CD14-positive monocyte (primary cell): ENCODE measurements around the gene SELENOM. TPM values are rescaled to one million over a fixed set of nuclear protein-coding genes. Genes with fewer than 3 reads are reported as not detected.

Source experiments
- DNase-seq, 3 donors: peaks; one replicate each; pipeline ENCODE4 v3.0.0-alpha.2; 2011 to 2022
- H2AFZ ChIP-seq: 2 replicates; pipeline ENCODE4 v1.6.0; 2012; ENCODE audit warnings: mild to moderate bottlenecking, low read depth, low read length, inconsistent platforms; ENCODE audit not compliant: insufficient read depth, poor library complexity, severe bottlenecking
- H3K27ac ChIP-seq, 2 donors: 1 replicate in 1 of 2; 2 replicates in 1 of 2; pipeline ENCODE4 v1.5.1; 2012 to 2013; ENCODE audit warnings: low read length in 2 of 2, control low read depth in 1 of 2, inconsistent platforms in 1 of 2, low read depth in 1 of 2, mild to moderate bottlenecking in 1 of 2
- H3K27me3 ChIP-seq, 2 donors: one replicate each; pipeline versions ENCODE4 v1.6.0 to v1.6.1; 2011 to 2013; ENCODE audit warnings: low read length in 2 of 2; ENCODE audit not compliant: control insufficient read depth in 2 of 2, insufficient read depth in 2 of 2
- H3K36me3 ChIP-seq, 2 donors: replicated peaks in 1 of 2; 1 replicate in 1 of 2; 2 replicates in 1 of 2; pipeline versions ENCODE4 v1.5.1 to v1.6.1; 2012 to 2013; ENCODE audit warnings: low read length in 2 of 2, control low read depth in 1 of 2, inconsistent platforms in 1 of 2, mild to moderate bottlenecking in 1 of 2; ENCODE audit not compliant: insufficient read depth in 2 of 2, control insufficient read depth in 1 of 2
- H3K4me1 ChIP-seq, 2 donors: 1 replicate in 1 of 2; 2 replicates in 1 of 2; pipeline versions ENCODE4 v1.5.1 to v1.6.1; 2012 to 2013; ENCODE audit warnings: low read length in 2 of 2, control low read depth in 1 of 2, inconsistent platforms in 1 of 2, mild to moderate bottlenecking in 1 of 2, moderate library complexity in 1 of 2; ENCODE audit not compliant: insufficient read depth in 2 of 2, control insufficient read depth in 1 of 2
- H3K4me2 ChIP-seq: replicated peaks from 2 replicates; pipeline ENCODE3; 2012; ENCODE audit warnings: low read length, moderate library complexity, mild to moderate bottlenecking; ENCODE audit not compliant: poor library complexity, severe bottlenecking; ENCODE audit errors: extremely low read depth
- H3K4me3 ChIP-seq, 3 experiments: fragments of 200-600 bp in 1 of 3; sonication (generic) in 1 of 3; replicated peaks in 1 of 3; 1 replicate in 2 of 3; 2 replicates in 1 of 3; pipeline ENCODE4 v1.5.1; 2011 to 2013; ENCODE audit warnings: low read length in 3 of 3, mild to moderate bottlenecking in 3 of 3, control low read depth in 2 of 3, low read depth in 2 of 3, inconsistent platforms in 1 of 3, moderate library complexity in 1 of 3
- H3K79me2 ChIP-seq: 2 replicates; pipeline ENCODE4 v1.6.0; 2012; ENCODE audit warnings: mild to moderate bottlenecking, control low read depth, inconsistent platforms, low read length, moderate library complexity; ENCODE audit not compliant: insufficient read depth
- H3K9ac ChIP-seq: 2 replicates; pipeline ENCODE4 v1.6.0; 2017; ENCODE audit warnings: low read length, mild to moderate bottlenecking; ENCODE audit not compliant: insufficient read depth, poor library complexity, severe bottlenecking
- H3K9me3 ChIP-seq, 2 donors: replicated peaks in 1 of 2; 1 replicate in 1 of 2; 2 replicates in 1 of 2; pipeline versions ENCODE4 v1.5.1 to v1.6.1; 2012 to 2013; ENCODE audit warnings: low read length in 2 of 2, control low read depth in 1 of 2; ENCODE audit not compliant: control insufficient read depth in 1 of 2, insufficient read depth in 1 of 2
- H4K20me1 ChIP-seq: 2 replicates; pipeline ENCODE4 v1.6.0; 2012; ENCODE audit warnings: mild to moderate bottlenecking, low read length, control low read depth, moderate library complexity; ENCODE audit not compliant: insufficient read depth
- H3K27ac Mint-ChIP-seq, 7 donors: one replicate each; pipeline ENCODE4 v1.8.0; 2020; ENCODE audit warnings: mild to moderate bottlenecking in 7 of 7, mixed read lengths in 7 of 7, moderate library complexity in 6 of 7, inconsistent platforms in 2 of 7
- H3K27me3 Mint-ChIP-seq, 3 donors: one replicate each; pipeline ENCODE4 v1.8.0; 2021 to 2022; ENCODE audit warnings: low read depth in 3 of 3, mild to moderate bottlenecking in 3 of 3, mixed read lengths in 3 of 3, moderate library complexity in 3 of 3, inconsistent platforms in 1 of 3
- H3K36me3 Mint-ChIP-seq, 2 donors: one replicate each; pipeline ENCODE4 v1.8.0; 2020; ENCODE audit warnings: mixed read lengths in 2 of 2, inconsistent platforms in 1 of 2, mild to moderate bottlenecking in 1 of 2
- H3K4me1 Mint-ChIP-seq: one replicate; pipeline ENCODE4 v1.8.0; 2020; ENCODE audit warnings: mild to moderate bottlenecking, mixed read lengths
- H3K4me3 Mint-ChIP-seq, 2 donors: one replicate each; pipeline ENCODE4 v1.8.0; 2020; ENCODE audit warnings: mild to moderate bottlenecking in 2 of 2, mixed read lengths in 2 of 2, moderate library complexity in 1 of 2
- H3K9me3 Mint-ChIP-seq, 7 donors: one replicate each; pipeline ENCODE4 v1.8.0; 2020 to 2022; ENCODE audit warnings: mixed read lengths in 7 of 7, mild to moderate bottlenecking in 6 of 7, moderate library complexity in 6 of 7, inconsistent platforms in 2 of 7
- CTCF ChIP-seq: fragments of 200-600 bp; IDR thresholded peaks from one replicate; pipeline ENCODE4 v1.8.0; 2022; ENCODE audit warnings: antibody characterized with exemption, mild to moderate bottlenecking
- WGBS: methylation state at CpG from one replicate; pipeline ENCODE4 v1.1.5; 2013; ENCODE audit warnings: missing lambda C conversion rate; ENCODE audit not compliant: insufficient coverage; 5-methylcytosine and 5-hydroxymethylcytosine counted together
- intact Hi-C, 2 donors: fragments of 100-400 bp; cut with micrococcal nuclease; formaldehyde crosslinking; loops; one replicate each; pipeline versions ENCODE4 v1.15.0 to v1.15.1; 2023
- polyA plus RNA-seq, 3 donors: library from polyadenylated mRNA; depleted of rRNA in 1 of 3; unstranded in 2 of 3; stranded (reverse) in 1 of 3; fragments of 300-500 nt in 2 of 3; fragments of >200 nt in 1 of 3; fragmentation: Illumina TruSeq in 2 of 3; gene quantifications; 1 replicate in 2 of 3; 2 replicates in 1 of 3; pipeline ENCODE4 v1.2.3, GENCODE V29; 2012 to 2021

Gene SELENOM
- polyA plus RNA-seq, 3 donors, result 3.2 to 7.6 (median 3.4) TPM

- peaks cover 23% of the 10 kb centered on the region for H3K4me1 Mint-ChIP-seq
- H3K9me3 Mint-ChIP-seq, result peaks cover 0 to 1% (median 0%) of the 10 kb centered on the region in 7 donors
- H3K4me2 ChIP-seq, result no peak overlapping the region
- intact Hi-C loops, result loop anchor here in 1 of 2 donors (5.0 kb wide), 2 partner anchors 140 to 185 kb away; no protein-coding TSS in a partner anchor
- H3K27ac Mint-ChIP-seq, result peak overlapping the region in 1 of 7 donors; percentile 22
- peaks cover 0 to 2% (median 0%) of the 10 kb centered on the region in 3 donors for H3K27me3 Mint-ChIP-seq
- WGBS, result 98% methylated on average over 21 of the region's 21 CpGs
- no peak overlapping the region for H3K4me3 ChIP-seq
- H3K36me3 ChIP-seq, result peaks cover 13 to 28% of the 10 kb centered on the region in 2 donors
- peaks cover 17 to 29% of the 10 kb centered on the region in 2 donors for H3K4me1 ChIP-seq
- H3K9ac ChIP-seq, result no peak overlapping the region
- TF ChIP-seq CTCF, result no peak
- no peaks in the 10 kb centered on the region for H4K20me1 ChIP-seq
- no peaks in the 10 kb centered on the region for H3K9me3 ChIP-seq
- no peaks in the 10 kb centered on the region for H3K27me3 ChIP-seq
- no peaks in the 10 kb centered on the region for H3K79me2 ChIP-seq
- peaks cover 7 to 26% of the 10 kb centered on the region in 2 donors for H3K36me3 Mint-ChIP-seq
- DNase-seq, result no peak
- H3K4me3 Mint-ChIP-seq, result no peak overlapping the region
- no peak overlapping the region for H3K27ac ChIP-seq
- H2AFZ ChIP-seq, result no peak overlapping the region
Measured at GRCh38 chr22:31087744-31088215, 19.6 kb downstream of the SELENOM start.

- Histone ChIP-seq H3K27me3 (no peaks in the 10 kb centered on the region), H3K36me3 (peaks cover 8 to 23% of the 10 kb centered on the region in 2 donors), H3K9me3 (no peaks in the 10 kb centered on the region), H3K4me1 (peaks cover 27 to 39% of the 10 kb centered on the region in 2 donors), H2AFZ (no peak overlapping the region), H3K79me2 (peaks cover 5% of the 10 kb centered on the region), H3K4me3 (no peak overlapping the region), H3K4me2 (no peak overlapping the region), H3K9ac (no peak overlapping the region), H4K20me1 (no peaks in the 10 kb centered on the region), H3K27ac (no peak overlapping the region)
- intact Hi-C loops, result loop anchor here in 1 of 2 donors (5.0 kb wide), 2 partner anchors 140 to 185 kb away; no protein-coding TSS in a partner anchor
- no peak for TF ChIP-seq CTCF
- Mint-ChIP-seq H3K27ac (no peak overlapping the region), H3K36me3 (peaks cover 4 to 22% of the 10 kb centered on the region in 2 donors), H3K4me3 (peak overlapping the region in 1 of 2 donors; percentile 31), H3K9me3 (peaks cover 0 to 1% (median 0%) of the 10 kb centered on the region in 7 donors), H3K27me3 (peaks cover 0 to 2% (median 2%) of the 10 kb centered on the region in 3 donors), H3K4me1 (peaks cover 32% of the 10 kb centered on the region)
- no peak for DNase-seq
- WGBS, result 100% methylated on average over 2 of the region's 8 CpGs
Measured at GRCh38 chr22:31086703-31087330, 20.6 kb downstream of the SELENOM start.
